ENCODE measurements around the gene FGF18. TPM values are rescaled to one million over a fixed set of nuclear protein-coding genes. Genes with fewer than 3 reads are reported as not detected.
"Not testable (repeated sequence)": the region's sequence is repeated elsewhere in the genome, so short reads cannot be mapped to it uniquely, and the experiment has no call there.

FGF18 gene
- total and polyA plus RNA-seq, 2 experiments from 2014 or later = 1.00 to 7.2 TPM

- no peaks in the 10 kb centered on the region for H3K27me3 ChIP-seq
- no peak overlapping the region for H2AFZ ChIP-seq
- H3K27ac ChIP-seq = no peak overlapping the region
- H3K79me2 ChIP-seq = peaks cover 98% of the 10 kb centered on the region
- TF ChIP-seq EZH2 (IDR thresholded peaks at IDR 0.05; ENCODE audit: borderline replicate concordance) (no peak), EZH2phosphoT487 (IDR thresholded peaks at IDR 0.05; ENCODE audit: low read depth, severe bottlenecking, unreplicated experiment) (no peak), CTCF (IDR thresholded peaks at IDR 0.05; ENCODE audit: poor library complexity) (no peak)
- WGBS (ENCODE audit: low lambda C conversion rate, missing lambda C conversion rate) = 94% methylated on average over 4 of the region's 4 CpGs
- H3K4me2 ChIP-seq = no peak overlapping the region
- no peaks in the 10 kb centered on the region for H3K9me3 ChIP-seq (ENCODE audit: low read depth)
- H4K20me1 ChIP-seq (ENCODE audit: insufficient read depth, poor library complexity, severe bottlenecking) = peaks cover 96% of the 10 kb centered on the region
- H3K9me2 ChIP-seq (replicated peaks; ENCODE audit: insufficient read depth) = no peaks in the 10 kb centered on the region
- peaks cover 20% of the 10 kb centered on the region for H3K4me1 ChIP-seq (ENCODE audit: insufficient read depth)
- peaks cover 3% of the 10 kb centered on the region for H3K36me3 ChIP-seq (replicated peaks; ENCODE audit: insufficient read depth, low read depth)
- H3K4me3 ChIP-seq = no peak overlapping the region
- no peak for DNase-seq (ENCODE audit: low spot score)
These were observed 26.8 kb upstream of the FGF18 start for GRCh38 chr5:171392585-171393159.

- Histone ChIP-seq H3K36me3 (replicated peaks; ENCODE audit: insufficient read depth, low read depth) (peaks cover 3% of the 10 kb centered on the region), H3K4me1 (ENCODE audit: insufficient read depth) (peaks cover 13% of the 10 kb centered on the region), H3K79me2 (peaks cover 100% of the 10 kb centered on the region), H3K4me2 (no peak overlapping the region), H3K4me3 (no peak overlapping the region), H4K20me1 (ENCODE audit: insufficient read depth, poor library complexity, severe bottlenecking) (peaks cover 100% of the 10 kb centered on the region), H3K27me3 (no peaks in the 10 kb centered on the region), H2AFZ (no peak overlapping the region), H3K9me2 (replicated peaks; ENCODE audit: insufficient read depth) (no peaks in the 10 kb centered on the region), H3K27ac (no peak overlapping the region), H3K9me3 (ENCODE audit: low read depth) (no peaks in the 10 kb centered on the region)
- 98% methylated on average over 7 of the region's 7 CpGs for WGBS (ENCODE audit: low lambda C conversion rate, missing lambda C conversion rate)
- no peak for DNase-seq (ENCODE audit: low spot score)
- TF ChIP-seq EZH2phosphoT487 (IDR thresholded peaks at IDR 0.05; ENCODE audit: low read depth, severe bottlenecking, unreplicated experiment) = no peak
- no peak for TF ChIP-seq CTCF (IDR thresholded peaks at IDR 0.05; ENCODE audit: poor library complexity)
- no peak for TF ChIP-seq EZH2 (IDR thresholded peaks at IDR 0.05; ENCODE audit: borderline replicate concordance)
These were observed 24.4 kb upstream of the FGF18 start for GRCh38 chr5:171395042-171395441.

GRCh38 chr5:171396583-171396982 is 22.9 kb upstream of the FGF18 start:
- H3K27me3 ChIP-seq; H3K9me2 ChIP-seq (replicated peaks; ENCODE audit: insufficient read depth); H3K9me3 ChIP-seq (ENCODE audit: low read depth); H3K27ac ChIP-seq; H2AFZ ChIP-seq; H3K4me2 ChIP-seq; H3K4me1 ChIP-seq (ENCODE audit: insufficient read depth); H3K36me3 ChIP-seq (replicated peaks; ENCODE audit: insufficient read depth, low read depth); H3K4me3 ChIP-seq; DNase-seq (ENCODE audit: low spot score): not testable (repeated sequence)
- WGBS (ENCODE audit: low lambda C conversion rate, missing lambda C conversion rate) = 88% methylated on average over 11 of the region's 11 CpGs
- H4K20me1 ChIP-seq (ENCODE audit: insufficient read depth, poor library complexity, severe bottlenecking) = peaks cover 96% of the 10 kb centered on the region
- H3K79me2 ChIP-seq = peaks cover 100% of the 10 kb centered on the region

GRCh38 chr5:171397190-171397589 is 22.3 kb upstream of the FGF18 start:
- Histone ChIP-seq H3K9me3 (ENCODE audit: low read depth) (no peaks in the 10 kb centered on the region), H3K27ac (no peak overlapping the region), H3K79me2 (peaks cover 96% of the 10 kb centered on the region), H3K36me3 (replicated peaks; ENCODE audit: insufficient read depth, low read depth) (peaks cover 12% of the 10 kb centered on the region), H2AFZ (no peak overlapping the region), H4K20me1 (ENCODE audit: insufficient read depth, poor library complexity, severe bottlenecking) (peaks cover 92% of the 10 kb centered on the region), H3K4me2 (no peak overlapping the region), H3K27me3 (no peaks in the 10 kb centered on the region), H3K9me2 (replicated peaks; ENCODE audit: insufficient read depth) (no peaks in the 10 kb centered on the region), H3K4me3 (no peak overlapping the region), H3K4me1 (ENCODE audit: insufficient read depth) (no peaks in the 10 kb centered on the region)
- TF ChIP-seq EZH2 (IDR thresholded peaks at IDR 0.05; ENCODE audit: borderline replicate concordance) (no peak), EZH2phosphoT487 (IDR thresholded peaks at IDR 0.05; ENCODE audit: low read depth, severe bottlenecking, unreplicated experiment) (no peak), CTCF (IDR thresholded peaks at IDR 0.05; ENCODE audit: poor library complexity) (no peak)
- WGBS (ENCODE audit: low lambda C conversion rate, missing lambda C conversion rate) = 92% methylated on average over 2 of the region's 2 CpGs
- DNase-seq (ENCODE audit: low spot score) = no peak

Measured in hepatocyte (in vitro differentiated cells).